HCT116 (cell line): ENCODE data around the gene TEF. TPM values are rescaled to one million over a fixed set of nuclear protein-coding genes. Genes with fewer than 3 reads are reported as not detected.

Source experiments
- ATAC-seq: fragments of 200-7000 bp; cut with Tn5 transposase; 2 replicates; pipeline ENCODE4 v1.9.1; 2020; ENCODE audit warnings: mild to moderate bottlenecking, moderate library complexity
- BruUV-seq: library from RNA; stranded (reverse); fragments of 400-500 nt; replicated peaks from 2 replicates; lab custom pipeline; 2021; lab: Mats Ljungman, UMichigan
- CTCF ChIA-PET: fragments of 300-600 bp; sonication (Branson Sonifier 250); formaldehyde crosslinking; loops from one replicate; lab custom pipeline; 2021; ENCODE audit warnings: antibody characterized with exemption; lab: Charles Lee
- POLR2A ChIA-PET: fragments of 300-600, 350-600 bp; sonication (Branson Sonifier 250); formaldehyde crosslinking; loops from one replicate; lab custom pipeline; 2021; ENCODE audit warnings: antibody characterized with exemption; lab: Charles Lee
- RAD21 ChIA-PET, 2 experiments: fragments of 300-600 bp; sonication (Branson Sonifier 250); formaldehyde crosslinking; loops; one replicate each; lab custom pipeline; 2023; ENCODE audit warnings: low total read pairs in 2 of 2; ENCODE audit not compliant: uncharacterized antibody in 2 of 2, unreplicated experiment in 2 of 2, low non-redundant PET in 1 of 2; lab: Charles Lee
- DNase-seq: peaks from one replicate; pipeline ENCODE4 v3.0.0-alpha.2; 2010; ENCODE audit warnings: low read depth, low spot score
- H2AFZ ChIP-seq: fragments of 200-600 bp; shearing (Covaris generic), sonication (generic); 2 replicates; pipeline ENCODE4 v1.6.1; 2017; ENCODE audit warnings: low read depth, mixed run types, mixed read lengths, antibody characterized with exemption, low read length; ENCODE audit not compliant: poor library complexity, severe bottlenecking
- H3K27ac ChIP-seq: 2 replicates; pipeline ENCODE4 v1.5.1; 2012; ENCODE audit warnings: low read depth, low read length
- H3K27me3 ChIP-seq: fragments of 200-600 bp; sonication (generic); 2 replicates; pipeline ENCODE4 v1.6.1; 2016; ENCODE audit warnings: mixed run types, low read length, mixed read lengths; ENCODE audit not compliant: insufficient read depth
- H3K36me3 ChIP-seq, 2 experiments: fragments of 200-500 bp in 1 of 2; fragments of 200-600 bp in 1 of 2; sonication (Bioruptor generic) in 1 of 2; sonication (generic) in 1 of 2; 2 replicates each; pipeline versions ENCODE4 v1.5.1 to v1.6.1; 2014 to 2016; ENCODE audit warnings: low read length in 2 of 2, inconsistent platforms in 1 of 2, mixed read lengths in 1 of 2, mixed run types in 1 of 2; ENCODE audit not compliant: insufficient read depth in 2 of 2, control insufficient read depth in 1 of 2
- H3K4me1 ChIP-seq, 2 experiments: fragments of 200-600 bp in 1 of 2; sonication (generic) in 1 of 2; 2 replicates each; pipeline versions ENCODE4 v1.5.1 to v1.6.1; 2012 to 2017; ENCODE audit warnings: low read length in 2 of 2, inconsistent platforms in 1 of 2, mild to moderate bottlenecking in 1 of 2, mixed read lengths in 1 of 2, mixed run types in 1 of 2, moderate library complexity in 1 of 2; ENCODE audit not compliant: insufficient read depth in 2 of 2, control insufficient read depth in 1 of 2
- H3K4me2 ChIP-seq: fragments of 200-600 bp; sonication (generic); 2 replicates; pipeline ENCODE4 v1.6.1; 2017; ENCODE audit warnings: mixed run types, low read length, mixed read lengths
- H3K4me3 ChIP-seq, 2 experiments: fragments of 200-600 bp in 1 of 2; sonication (generic) in 1 of 2; replicated peaks in 1 of 2; 2 replicates each; pipeline ENCODE4 v1.5.1; 2011 to 2016; ENCODE audit warnings: low read length in 2 of 2, control low read depth in 1 of 2, low read depth in 1 of 2, mild to moderate bottlenecking in 1 of 2, mixed read lengths in 1 of 2, mixed run types in 1 of 2
- H3K79me2 ChIP-seq: fragments of 200-600 bp; sonication (generic); 2 replicates; pipeline ENCODE4 v1.6.1; 2017; ENCODE audit warnings: mild to moderate bottlenecking, mixed run types, low read length, moderate library complexity, mixed read lengths; ENCODE audit not compliant: insufficient read depth
- H3K9ac ChIP-seq: fragments of 200-600 bp; sonication (generic); 2 replicates; pipeline ENCODE4 v1.6.1; 2016; ENCODE audit warnings: low read length, mixed read lengths
- H3K9me2 ChIP-seq: fragments of 200-600 bp; sonication (generic), shearing (Covaris generic); 2 replicates; pipeline ENCODE4 v1.6.1; 2017; ENCODE audit warnings: mixed run types, mild to moderate bottlenecking, moderate library complexity; ENCODE audit not compliant: insufficient read depth
- H3K9me3 ChIP-seq, 2 experiments: fragments of 200-500 bp in 1 of 2; fragments of 200-600 bp in 1 of 2; sonication (Bioruptor generic) in 1 of 2; sonication (generic) in 1 of 2; 2 replicates each; pipeline ENCODE4 v1.6.1; 2014 to 2017; ENCODE audit warnings: low read length in 2 of 2, mixed read lengths in 2 of 2, inconsistent platforms in 1 of 2, low read depth in 1 of 2, mild to moderate bottlenecking in 1 of 2, mixed run types in 1 of 2, moderate library complexity in 1 of 2; ENCODE audit not compliant: control insufficient read depth in 1 of 2, insufficient read depth in 1 of 2
- H4K20me1 ChIP-seq: fragments of 200-600 bp; sonication (generic), shearing (Covaris generic); 2 replicates; pipeline ENCODE4 v1.6.1; 2017; ENCODE audit warnings: mixed run types, mild to moderate bottlenecking, moderate library complexity; ENCODE audit not compliant: insufficient read depth
- CEBPB ChIP-seq: IDR thresholded peaks from 2 replicates; pipeline ENCODE4 v1.6.1; 2012; ENCODE audit warnings: low read depth
- EGR1 ChIP-seq: IDR thresholded peaks from 2 replicates; pipeline ENCODE4 v1.6.1; 2012; ENCODE audit warnings: low read depth
- EZH2 ChIP-seq: fragments of 200-600 bp; sonication (generic); IDR thresholded peaks from 2 replicates; pipeline ENCODE4 v1.6.1; 2017; ENCODE audit warnings: antibody characterized with exemption, mixed run types
- MAX ChIP-seq: IDR thresholded peaks from 2 replicates; pipeline ENCODE4 v1.6.1; 2012
- SIN3A ChIP-seq: IDR thresholded peaks from 2 replicates; pipeline ENCODE4 v1.6.1; 2012; ENCODE audit warnings: low read depth
- ZBTB33 ChIP-seq: IDR thresholded peaks from 2 replicates; pipeline ENCODE4 v1.6.1; 2011; ENCODE audit warnings: mild to moderate bottlenecking, low read length, moderate library complexity; ENCODE audit not compliant: insufficient replicate concordance; ENCODE audit errors: extremely low read depth
- ZFX ChIP-seq: fragments of 450-650 bp; IDR thresholded peaks from 2 replicates; pipeline ENCODE4 v1.6.1; 2017
- intact Hi-C: fragments of 100-400 bp; cut with micrococcal nuclease; formaldehyde crosslinking; loops from 2 replicates; pipeline ENCODE4 v1.10.0; 2022
- total RNA-seq: library from RNA; stranded (reverse); gene quantifications from one replicate; pipeline ENCODE4 v1.2.1, GENCODE V29; 2021; ENCODE audit not compliant: unreplicated experiment
- TF ChIP-seq, protein P1 (sequence below), 3 experiments: fragments of 200-600 bp in 1 of 3; sonication (generic) in 1 of 3; IDR thresholded peaks in 2 of 3; conservative IDR thresholded peaks in 1 of 3; 2 replicates each; pipeline ENCODE4 v1.5.1; 2012 to 2017; ENCODE audit warnings: low read depth in 2 of 3, low read length in 2 of 3, antibody characterized with exemption in 1 of 3, borderline replicate concordance in 1 of 3, control low read depth in 1 of 3, mild to moderate bottlenecking in 1 of 3, mixed read lengths in 1 of 3, mixed run types in 1 of 3, moderate library complexity in 1 of 3; ENCODE audit not compliant: insufficient read depth in 1 of 3

TEF gene
- total RNA-seq, 1 experiment from 2014 or later = 16.5 TPM

DNA sequence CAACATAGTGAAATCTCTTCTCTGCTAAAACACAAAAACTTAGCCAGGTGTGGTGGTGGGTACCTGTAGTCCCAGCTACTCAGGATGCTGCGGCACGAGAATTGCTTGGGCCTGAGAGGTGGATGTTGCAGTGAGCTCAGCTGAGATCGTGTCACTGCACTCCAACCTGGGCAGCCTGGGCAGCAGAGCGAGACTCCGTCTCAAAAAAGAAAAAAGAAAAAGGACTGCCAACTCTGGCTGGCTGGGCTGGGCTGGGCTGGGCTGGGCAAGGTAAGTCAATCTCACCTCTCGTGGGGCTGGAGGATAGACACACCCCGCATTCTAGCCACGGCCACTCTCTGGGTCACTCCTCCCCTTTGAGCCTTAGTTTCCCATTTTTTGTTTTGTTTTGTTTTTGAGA lies 26.9 kb downstream of the TEF start:
- H3K27me3 ChIP-seq = no peaks in the 10 kb centered on the region
- H3K27ac ChIP-seq = no peak overlapping the region
- ATAC-seq = no peak
- peaks cover 6% of the 10 kb centered on the region; the same call in 1 of the 2 replicates for H3K79me2 ChIP-seq
- DNase-seq = no peak
- intact Hi-C loops = no loop called here
- H3K9ac ChIP-seq = no peak overlapping the region
- peaks cover 7 to 26% of the 10 kb centered on the region in 2 experiments for H3K4me1 ChIP-seq
- POLR2A ChIA-PET = no interaction called here
- H3K4me3 ChIP-seq = no peak overlapping the region
- BruUV-seq = no TSS peak
- no peak overlapping the region for H3K4me2 ChIP-seq
- no peaks in the 10 kb centered on the region for H4K20me1 ChIP-seq
- no peak overlapping the region for H2AFZ ChIP-seq
- no peak for TF ChIP-seq EZH2
- TF ChIP-seq ZBTB33 = no peak
- no peak for TF ChIP-seq MAX
- no peak for TF ChIP-seq ZFX
- no peak for TF ChIP-seq CEBPB
- TF ChIP-seq SIN3A = no peak
- TF ChIP-seq EGR1 = no peak
- TF ChIP-seq, protein P1, sequence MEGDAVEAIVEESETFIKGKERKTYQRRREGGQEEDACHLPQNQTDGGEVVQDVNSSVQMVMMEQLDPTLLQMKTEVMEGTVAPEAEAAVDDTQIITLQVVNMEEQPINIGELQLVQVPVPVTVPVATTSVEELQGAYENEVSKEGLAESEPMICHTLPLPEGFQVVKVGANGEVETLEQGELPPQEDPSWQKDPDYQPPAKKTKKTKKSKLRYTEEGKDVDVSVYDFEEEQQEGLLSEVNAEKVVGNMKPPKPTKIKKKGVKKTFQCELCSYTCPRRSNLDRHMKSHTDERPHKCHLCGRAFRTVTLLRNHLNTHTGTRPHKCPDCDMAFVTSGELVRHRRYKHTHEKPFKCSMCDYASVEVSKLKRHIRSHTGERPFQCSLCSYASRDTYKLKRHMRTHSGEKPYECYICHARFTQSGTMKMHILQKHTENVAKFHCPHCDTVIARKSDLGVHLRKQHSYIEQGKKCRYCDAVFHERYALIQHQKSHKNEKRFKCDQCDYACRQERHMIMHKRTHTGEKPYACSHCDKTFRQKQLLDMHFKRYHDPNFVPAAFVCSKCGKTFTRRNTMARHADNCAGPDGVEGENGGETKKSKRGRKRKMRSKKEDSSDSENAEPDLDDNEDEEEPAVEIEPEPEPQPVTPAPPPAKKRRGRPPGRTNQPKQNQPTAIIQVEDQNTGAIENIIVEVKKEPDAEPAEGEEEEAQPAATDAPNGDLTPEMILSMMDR (IDR thresholded peaks at IDR 0.05 in 2 of 3, conservative IDR thresholded peaks at IDR 0.05 in 1 of 3; ENCODE audit: borderline replicate concordance in 1 of 3, insufficient read depth in 1 of 3, low read depth in 2 of 3, low read length in 2 of 3) = no peak
- CTCF ChIA-PET = interaction anchor here (0.6 to 1.1 kb wide), 2 partner anchors 9 to 109 kb away, joined by 3 read pairs; no protein-coding TSS in a partner anchor
- RAD21 ChIA-PET = no interaction called here
- no peaks in the 10 kb centered on the region for H3K9me2 ChIP-seq
- no peaks in the 10 kb centered on the region for H3K36me3 ChIP-seq
- H3K9me3 ChIP-seq = no peaks in the 10 kb centered on the region
